Small intestine (tissue), 16 donors: ENCODE measurements around the gene SLC45A3. TPM values are rescaled to one million over a fixed set of nuclear protein-coding genes. Genes with fewer than 3 reads are reported as not detected.
"Not testable (repeated sequence)": the region's sequence is repeated elsewhere in the genome, so short reads cannot be mapped to it uniquely, and the experiment has no call there.

Experiments used
- DNase-seq, 2 donors: peaks; one replicate each; pipeline versions ENCODE4 v3.0.0 to v3.0.0-alpha.2; 2013
- FAIRE-seq: peaks from 2 replicates; lab custom pipeline; 2012; peaks lifted over from hg19 to GRCh38; lab: Jason Lieb, UNC
- H3K27ac ChIP-seq, 3 donors: one replicate each; pipeline ENCODE4 v1.5.1; 2013; ENCODE audit warnings: low read length in 2 of 3, mild to moderate bottlenecking in 2 of 3, control low read depth in 1 of 3, inconsistent platforms in 1 of 3, low read depth in 1 of 3, moderate library complexity in 1 of 3
- H3K27me3 ChIP-seq, 3 donors: one replicate each; pipeline ENCODE4 v1.6.1; 2013; ENCODE audit warnings: low read length in 3 of 3, inconsistent platforms in 1 of 3; ENCODE audit not compliant: control insufficient read depth in 3 of 3, insufficient read depth in 3 of 3
- H3K36me3 ChIP-seq, 3 donors: one replicate each; pipeline ENCODE4 v1.6.1; 2013; ENCODE audit warnings: low read length in 3 of 3, inconsistent platforms in 1 of 3, low read depth in 1 of 3, mild to moderate bottlenecking in 1 of 3, moderate library complexity in 1 of 3; ENCODE audit not compliant: control insufficient read depth in 3 of 3, insufficient read depth in 2 of 3
- H3K4me1 ChIP-seq, 3 donors: one replicate each; pipeline ENCODE4 v1.6.1; 2013; ENCODE audit warnings: low read length in 2 of 3, inconsistent platforms in 1 of 3, low read depth in 1 of 3, mild to moderate bottlenecking in 1 of 3, moderate library complexity in 1 of 3; ENCODE audit not compliant: control insufficient read depth in 3 of 3, insufficient read depth in 2 of 3
- H3K4me3 ChIP-seq, 3 donors: one replicate each; pipeline ENCODE4 v1.5.1; 2013; ENCODE audit warnings: low read length in 3 of 3, control low read depth in 1 of 3, inconsistent platforms in 1 of 3, low read depth in 1 of 3, mild to moderate bottlenecking in 1 of 3, moderate library complexity in 1 of 3
- H3K9me3 ChIP-seq, 2 donors: one replicate each; pipeline ENCODE4 v1.6.1; 2013; ENCODE audit warnings: low read depth in 1 of 2, low read length in 1 of 2; ENCODE audit not compliant: control insufficient read depth in 2 of 2, insufficient read depth in 1 of 2
- WGBS, 3 donors: extraction: QIAGEN DNeasy Blood & Tissue Kit; methylation state at CpG; one replicate each; pipeline ENCODE4 v1.1.7; 2013; 5-methylcytosine and 5-hydroxymethylcytosine counted together
- long read RNA-seq, 10 donors: transcript quantifications; one replicate each; lab custom pipeline, GENCODE V29; 2026
- polyA plus RNA-seq, 4 donors: library from polyadenylated mRNA; stranded (reverse) in 3 of 4; unstranded in 1 of 4; fragments of 200-250 nt in 3 of 4; fragments of 120-200 nt in 1 of 4; gene quantifications; one replicate each; pipeline versions ENCODE4 v1.2.1 to v1.2.3, GENCODE V29; 2013
- donor health status: healthy with polysubstance abuse.
- donor health status: control.
- donor health status: control.
- donor health status: Bipolar disorder and iron deficiency.
- donor health status: healthy.

Gene SLC45A3, protein sequence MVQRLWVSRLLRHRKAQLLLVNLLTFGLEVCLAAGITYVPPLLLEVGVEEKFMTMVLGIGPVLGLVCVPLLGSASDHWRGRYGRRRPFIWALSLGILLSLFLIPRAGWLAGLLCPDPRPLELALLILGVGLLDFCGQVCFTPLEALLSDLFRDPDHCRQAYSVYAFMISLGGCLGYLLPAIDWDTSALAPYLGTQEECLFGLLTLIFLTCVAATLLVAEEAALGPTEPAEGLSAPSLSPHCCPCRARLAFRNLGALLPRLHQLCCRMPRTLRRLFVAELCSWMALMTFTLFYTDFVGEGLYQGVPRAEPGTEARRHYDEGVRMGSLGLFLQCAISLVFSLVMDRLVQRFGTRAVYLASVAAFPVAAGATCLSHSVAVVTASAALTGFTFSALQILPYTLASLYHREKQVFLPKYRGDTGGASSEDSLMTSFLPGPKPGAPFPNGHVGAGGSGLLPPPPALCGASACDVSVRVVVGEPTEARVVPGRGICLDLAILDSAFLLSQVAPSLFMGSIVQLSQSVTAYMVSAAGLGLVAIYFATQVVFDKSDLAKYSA
- polyA plus RNA-seq = 10 to 100 TPM in 1 of 4 donors, 1 to 10 TPM in 3; 1.1 to 10.6 (median 4.9) TPM
- long read RNA-seq, donor 1 = 0 reads
- long read RNA-seq, donor 2 = 0 reads
- long read RNA-seq, donor 3, partial matches to known transcripts = 0 of 1 reads
- long read RNA-seq, donor 3, other reads (novel, unspliced or antisense) = 0 of 1 reads
- long read RNA-seq, donor 4 = 0 reads
- long read RNA-seq, donor 5, partial matches to known transcripts = 0 of 1 reads
- long read RNA-seq, donor 5, other reads (novel, unspliced or antisense) = 0 of 1 reads
- long read RNA-seq, donor 6 = 0 reads
- long read RNA-seq, donor 7 = 0 reads
- long read RNA-seq, donor 8 = 0 reads
- long read RNA-seq, donor 9, partial matches to known transcripts = 0 of 1 reads
- long read RNA-seq, donor 9, other reads (novel, unspliced or antisense) = 0 of 1 reads
- long read RNA-seq, donor 10 = 0 reads

DNA sequence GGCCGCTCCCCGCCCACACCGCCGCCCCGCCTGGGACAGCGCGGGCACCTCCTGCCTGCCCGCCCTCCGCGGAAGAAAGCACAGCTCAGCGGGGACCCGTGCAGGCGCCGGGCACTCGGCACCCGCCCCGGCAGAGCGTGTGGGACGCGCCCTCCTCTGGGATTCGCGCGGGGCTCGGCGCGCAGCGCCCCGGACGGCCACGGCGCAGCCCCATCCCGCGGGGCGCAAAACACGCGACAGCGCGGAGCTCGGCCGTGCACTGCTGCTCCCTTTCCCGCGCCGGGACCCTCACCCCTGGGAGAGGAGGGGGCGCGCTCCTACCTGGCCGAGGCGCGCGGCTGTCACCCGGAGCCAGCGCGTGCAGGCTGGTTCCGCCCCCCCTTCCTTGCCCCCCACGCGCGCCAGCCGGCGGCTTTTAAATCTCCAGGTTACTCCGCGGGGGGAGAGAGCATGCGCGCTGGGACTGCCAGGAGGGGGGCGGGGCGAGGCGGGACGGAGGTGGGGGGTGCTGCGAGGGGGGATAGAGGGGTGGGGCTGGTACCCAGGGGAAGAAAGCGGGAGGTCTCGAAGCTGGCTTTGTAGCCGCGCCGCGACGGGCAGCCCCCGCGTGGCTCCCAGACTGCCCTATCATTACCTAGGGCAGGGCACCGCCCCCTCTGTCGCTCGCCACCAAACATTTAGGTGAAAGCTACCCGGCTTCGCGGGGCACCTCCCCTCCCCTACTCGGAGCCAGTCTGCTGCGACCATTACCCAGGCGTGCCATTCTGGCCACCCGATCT lies at the start of gene SLC45A3:
SLC45A3 (minus strand) TSS at position 437 of the 779 bp plus-strand sequence. CDS start 15,853 bp downstream, outside the sequence.
- Histone ChIP-seq H3K4me1 (peaks cover 0 to 41% (median 0%) of the 10 kb centered on the region in 3 donors), H3K27ac (peak within 1 kb of the TSS; percentile 71 to 84 (median 78)), H3K36me3 (peaks cover 0 to 2% (median 0%) of the 10 kb centered on the region in 3 donors), H3K4me3 (peak within 1 kb of the TSS; percentile 57 to 81 (median 60)), H3K27me3 (no peaks in the 10 kb centered on the region), H3K9me3 (no peaks in the 10 kb centered on the region)
- DNase-seq = peak; percentile 44 to 69
- 0 to 1% (median 1%) methylated on average over 33 to 86 of the region's 86 CpGs for WGBS, 3 donors
- no peak for FAIRE-seq

DNA sequence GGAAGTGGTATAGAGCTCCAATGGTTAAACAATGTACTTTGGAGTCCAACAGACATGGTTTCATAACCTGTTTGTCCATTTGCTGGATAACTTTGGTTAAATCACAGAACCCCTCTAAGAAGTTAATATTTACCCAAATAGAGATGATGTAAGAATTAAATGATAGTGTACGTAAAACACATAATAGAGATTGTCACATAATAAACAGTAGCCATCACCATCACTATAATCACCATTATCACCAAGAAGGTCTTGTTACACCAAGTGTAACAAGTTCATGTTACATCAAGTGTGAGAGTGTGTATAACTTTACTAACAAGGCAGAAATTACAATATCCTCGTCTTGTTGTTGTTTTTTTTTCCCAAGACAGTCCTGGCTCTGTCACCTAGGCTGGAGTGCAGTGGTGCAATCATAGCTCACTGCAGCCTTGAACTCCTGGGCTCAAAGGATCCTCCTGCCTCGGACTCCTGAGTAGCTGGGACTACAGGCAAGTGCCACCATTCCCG lies 46.4 kb upstream of the SLC45A3 start:
- H3K4me1 ChIP-seq = no peaks in the 10 kb centered on the region
- H3K4me3 ChIP-seq = no peak overlapping the region
- H3K27me3 ChIP-seq = no peaks in the 10 kb centered on the region
- H3K36me3 ChIP-seq = peaks cover 2 to 44% (median 2%) of the 10 kb centered on the region in 3 donors
- H3K27ac ChIP-seq = no peak overlapping the region
- no peaks in the 10 kb centered on the region for H3K9me3 ChIP-seq
- DNase-seq (peak in 1 of 2 donors; percentile 34), FAIRE-seq (no peak)
- WGBS, 3 donors = 65 to 77% (median 69%) methylated on average over 4 of the region's 4 CpGs

DNA sequence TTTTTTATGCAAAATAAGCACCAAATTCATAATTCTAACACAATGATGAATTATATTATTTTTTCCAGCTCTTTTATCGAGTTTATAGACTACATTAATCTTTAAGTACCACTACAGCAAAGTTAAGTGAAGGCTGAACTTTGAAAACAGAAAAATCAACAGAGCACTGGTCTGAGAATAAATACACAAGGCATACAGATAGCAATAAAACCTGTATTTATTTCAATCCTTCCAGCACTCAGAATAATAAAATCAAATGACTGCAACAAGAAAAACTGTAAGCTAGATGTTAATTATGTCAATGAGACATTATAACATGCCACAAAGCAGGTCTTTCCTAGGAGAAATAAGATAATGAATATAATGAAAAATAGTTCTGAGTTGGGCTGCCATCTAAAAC lies 45.2 kb upstream of the SLC45A3 start:
- Histone ChIP-seq H3K9me3 (no peaks in the 10 kb centered on the region), H3K27ac (no peak overlapping the region), H3K4me3 (no peak overlapping the region), H3K27me3 (no peaks in the 10 kb centered on the region), H3K36me3 (peaks cover 2 to 46% (median 5%) of the 10 kb centered on the region in 3 donors), H3K4me1 (no peaks in the 10 kb centered on the region)
- 83 to 87% (median 86%) methylated on average over 1 of the region's 1 CpG for WGBS, 3 donors
- FAIRE-seq = no peak
- DNase-seq = no peak

DNA sequence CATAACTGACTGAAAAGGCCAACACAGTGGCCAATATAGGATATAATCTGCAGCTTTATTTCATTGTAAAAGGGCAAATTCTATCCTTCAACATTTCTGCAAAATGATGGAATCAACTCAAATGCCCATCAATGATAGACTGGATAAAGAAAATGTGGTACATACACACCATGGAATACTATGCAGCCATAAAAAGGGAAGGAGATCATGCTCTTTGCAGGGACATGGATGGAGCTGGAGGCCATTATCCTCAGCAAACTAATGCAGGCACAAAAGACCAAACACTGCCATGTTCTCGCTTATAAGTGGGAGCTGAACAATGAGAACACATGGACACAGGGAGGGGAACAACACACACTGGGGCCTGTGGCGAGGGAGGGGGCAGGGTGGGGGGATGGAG lies 40.4 kb upstream of the SLC45A3 start:
- FAIRE-seq, H3K4me1 ChIP-seq, H3K27me3 ChIP-seq, H3K27ac ChIP-seq, H3K9me3 ChIP-seq, H3K4me3 ChIP-seq, DNase-seq: not testable (repeated sequence)
- H3K36me3 ChIP-seq = peaks cover 3 to 29% (median 8%) of the 10 kb centered on the region in 3 donors
- 97 to 100% (median 98%) methylated on average over 2 of the region's 2 CpGs for WGBS, 3 donors

DNA sequence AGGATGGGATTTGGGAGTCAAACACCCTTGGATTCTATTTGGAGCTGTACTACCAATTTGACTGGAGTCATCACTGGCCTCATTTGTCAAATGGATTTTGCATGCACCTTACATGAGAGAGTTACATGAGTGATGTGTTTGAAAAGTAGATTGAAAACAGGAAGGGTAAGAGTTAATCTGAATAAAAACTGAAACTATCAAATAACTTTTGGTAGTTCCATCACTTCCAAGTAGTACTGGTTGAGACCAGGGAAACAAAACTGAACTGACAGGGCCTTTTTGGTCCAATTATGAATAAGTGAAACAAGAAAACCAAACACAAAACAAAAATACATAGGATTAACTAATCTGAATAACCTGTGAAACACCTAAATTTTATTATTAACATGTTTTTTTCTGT lies 39.5 kb upstream of the SLC45A3 start:
- H3K27me3 ChIP-seq = no peaks in the 10 kb centered on the region
- H3K36me3 ChIP-seq = peaks cover 3 to 25% (median 10%) of the 10 kb centered on the region in 3 donors
- no peak overlapping the region for H3K4me3 ChIP-seq
- no peaks in the 10 kb centered on the region for H3K9me3 ChIP-seq
- no peaks in the 10 kb centered on the region for H3K4me1 ChIP-seq
- FAIRE-seq (no peak), DNase-seq (no peak)
- H3K27ac ChIP-seq = no peak overlapping the region

DNA sequence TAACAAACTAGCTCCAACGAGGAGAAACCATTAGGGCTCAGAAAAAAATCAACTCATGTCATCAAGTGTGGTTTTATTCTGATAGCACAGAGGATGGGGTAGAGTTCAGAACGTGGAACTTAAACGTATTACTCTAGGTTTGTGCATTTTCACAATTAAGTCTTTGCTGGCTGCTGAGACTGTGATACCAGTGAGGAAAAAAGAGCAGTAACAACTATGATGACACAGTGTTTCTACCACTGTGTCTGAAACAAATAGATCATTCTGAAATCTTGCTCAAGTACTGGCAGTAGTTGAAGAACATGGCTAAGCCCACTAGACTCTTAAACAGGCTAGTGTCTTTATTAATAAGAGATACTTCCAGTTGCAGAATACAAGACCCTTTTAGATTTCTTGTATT lies 38.7 kb upstream of the SLC45A3 start:
- FAIRE-seq = no peak
- H3K27me3 ChIP-seq = no peaks in the 10 kb centered on the region
- no peaks in the 10 kb centered on the region for H3K4me1 ChIP-seq
- no peak for DNase-seq
- H3K27ac ChIP-seq = no peak overlapping the region
- H3K4me3 ChIP-seq = no peak overlapping the region
- 57 to 64% (median 58%) methylated on average over 3 of the region's 3 CpGs for WGBS, 3 donors
- peaks cover 3 to 20% (median 10%) of the 10 kb centered on the region in 3 donors for H3K36me3 ChIP-seq
- H3K9me3 ChIP-seq = no peaks in the 10 kb centered on the region

DNA sequence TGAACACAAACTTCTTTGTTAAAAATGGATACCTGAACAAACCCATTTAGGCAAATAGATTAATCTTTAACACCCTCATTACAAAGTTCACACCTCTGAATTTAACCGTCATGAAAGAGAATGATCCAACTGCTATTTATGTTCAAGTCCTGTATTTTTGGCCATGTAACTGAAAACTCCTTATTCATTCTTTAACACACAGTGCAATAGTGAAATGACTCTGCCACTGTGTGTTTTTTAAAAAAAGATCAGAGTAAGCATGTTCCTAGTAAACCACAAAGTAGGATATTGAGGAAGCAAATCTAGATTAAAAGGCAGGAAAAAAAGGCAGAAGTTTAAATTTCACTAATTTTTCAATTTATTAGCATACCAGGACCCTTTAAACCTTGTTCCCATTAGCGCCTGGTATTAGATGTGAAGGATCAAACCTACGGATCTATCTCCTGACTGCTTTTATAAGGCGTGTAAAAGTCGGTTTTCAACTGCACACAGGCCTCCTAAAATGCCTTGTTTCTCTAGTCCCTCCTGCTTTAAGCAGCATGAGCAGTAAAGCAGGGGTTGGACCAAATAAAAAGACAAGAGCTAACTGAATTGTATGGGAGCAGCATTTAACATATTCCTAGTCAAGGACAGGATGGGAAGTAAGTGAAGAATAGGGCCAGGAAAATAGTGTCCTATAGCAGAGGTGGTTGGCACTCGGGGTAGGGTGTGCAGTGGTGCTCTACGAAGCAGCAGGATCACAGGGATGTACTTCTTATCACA lies 36.2 kb upstream of the SLC45A3 start:
- H3K27me3 ChIP-seq = no peaks in the 10 kb centered on the region
- H3K4me3 ChIP-seq = no peak overlapping the region
- H3K9me3 ChIP-seq = no peaks in the 10 kb centered on the region
- no peaks in the 10 kb centered on the region for H3K4me1 ChIP-seq
- 27 to 64% (median 45%) methylated on average over 7 of the region's 7 CpGs for WGBS, 3 donors
- FAIRE-seq (no peak), DNase-seq (peak; percentile 35 to 45)
- no peak overlapping the region for H3K27ac ChIP-seq
- H3K36me3 ChIP-seq = peaks cover 3 to 10% (median 10%) of the 10 kb centered on the region in 3 donors
